Measurements from ENCODE around the gene AHNAK2. TPM values are rescaled to one million over a fixed set of nuclear protein-coding genes. Genes with fewer than 3 reads are reported as not detected.

The AHNAK2 gene
- total RNA-seq, 1 donor from 2014 or later, result 15.7 TPM

GRCh38 chr14:104986487-104987164 lies 8.5 kb upstream of the AHNAK2 start:
- DNase-seq (ENCODE audit: low spot score), result no peak

DNA sequence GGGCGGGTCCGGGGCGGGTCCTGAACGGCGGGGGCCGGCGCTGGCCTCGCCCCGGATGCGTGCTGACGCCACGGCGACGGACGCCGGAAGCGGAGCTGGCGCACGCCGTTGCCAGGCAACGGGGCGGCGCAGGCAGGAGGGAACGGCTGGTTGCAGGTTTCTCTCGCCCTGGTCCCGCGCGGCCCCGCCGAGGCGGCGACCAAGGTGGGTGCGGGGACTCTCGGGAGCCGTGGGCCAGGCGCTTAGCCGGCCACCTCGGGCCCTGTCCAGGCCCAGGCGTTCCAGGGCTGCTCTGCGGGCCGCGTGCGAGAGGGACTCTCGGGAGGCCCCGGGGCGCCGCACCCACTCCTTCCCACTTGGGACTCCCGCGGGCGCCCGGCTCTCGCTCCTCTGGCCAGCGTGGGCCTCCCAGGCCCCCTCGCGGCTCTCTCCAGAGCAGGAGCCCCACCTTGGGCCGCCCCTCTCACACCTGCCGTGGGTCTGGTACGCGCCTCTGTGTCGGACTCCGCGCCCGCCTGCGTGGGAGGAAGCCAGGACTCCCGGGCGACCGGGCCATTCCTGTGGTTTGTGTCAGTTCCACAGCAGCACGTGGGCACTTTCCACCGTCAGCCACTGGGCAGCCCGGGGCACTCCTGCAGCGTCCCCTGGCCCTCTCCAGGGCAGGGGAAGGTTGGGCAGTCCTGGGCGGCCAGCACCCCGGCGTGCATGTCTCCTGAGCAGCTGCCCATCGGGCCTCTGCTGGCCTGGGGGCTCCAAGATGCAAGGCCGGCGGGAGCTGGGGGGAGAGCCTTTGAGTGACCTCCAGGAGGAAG lies 7.7 kb upstream of the AHNAK2 start, which contains the start of gene CLBA1:
Gene CLBA1 (plus strand): TSS at position 114 of the 812 bp plus-strand sequence. CDS start 644 bp downstream, at position 758.
- peak; percentile 97 for DNase-seq (ENCODE audit: low spot score)

DNA sequence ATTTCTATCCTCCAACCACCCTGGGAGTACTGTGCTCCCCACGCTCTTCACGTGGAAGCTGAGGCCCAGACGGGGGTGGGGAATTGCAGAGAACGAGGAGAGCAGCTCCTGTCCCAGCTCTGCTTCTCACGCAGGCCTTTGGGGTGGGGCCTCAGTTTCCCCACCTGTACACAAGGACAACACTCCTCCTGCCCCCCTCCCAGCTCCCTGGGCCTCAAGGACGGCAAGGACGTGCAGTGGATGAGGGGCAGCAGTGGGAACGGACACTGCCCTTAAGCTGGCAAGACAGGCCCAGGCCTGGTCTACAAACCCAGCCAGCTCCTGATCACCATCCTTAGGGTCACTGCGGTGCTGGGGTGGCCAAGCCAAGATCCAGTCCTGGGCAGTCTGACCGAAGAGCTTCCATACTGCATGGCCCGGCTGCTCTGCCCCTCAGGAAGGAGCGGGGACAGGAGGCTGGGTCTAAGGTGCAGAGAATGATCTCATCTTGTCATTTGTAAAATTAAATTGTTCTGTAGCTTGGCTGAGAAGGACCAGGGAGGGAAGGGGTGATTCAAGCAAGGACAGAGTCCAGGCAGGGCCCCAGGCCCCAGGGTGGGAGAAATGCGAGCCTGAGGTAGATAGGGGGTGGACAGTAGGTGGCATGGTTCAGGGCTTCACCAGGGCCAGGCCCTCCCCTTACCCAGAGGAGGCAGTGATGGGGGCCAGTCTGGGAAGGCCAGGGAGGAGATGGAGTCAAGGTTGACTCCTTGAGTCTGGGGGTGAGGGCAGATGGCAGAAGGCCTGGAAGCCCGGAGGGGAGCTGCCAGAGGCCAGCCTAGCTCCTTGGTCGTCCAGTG lies 6.1 kb upstream of the AHNAK2 start:
- no peak for DNase-seq (ENCODE audit: low spot score)

GRCh38 chr14:104983231-104983721 lies 5.1 kb upstream of the AHNAK2 start:
- no peak for DNase-seq (ENCODE audit: low spot score)

GRCh38 chr14:104982548-104983230 lies 4.5 kb upstream of the AHNAK2 start:
- DNase-seq (ENCODE audit: low spot score), result no peak

- DNase-seq (ENCODE audit: low spot score), result no peak
These were observed 3.7 kb upstream of the AHNAK2 start for GRCh38 chr14:104981699-104982541.

DNA sequence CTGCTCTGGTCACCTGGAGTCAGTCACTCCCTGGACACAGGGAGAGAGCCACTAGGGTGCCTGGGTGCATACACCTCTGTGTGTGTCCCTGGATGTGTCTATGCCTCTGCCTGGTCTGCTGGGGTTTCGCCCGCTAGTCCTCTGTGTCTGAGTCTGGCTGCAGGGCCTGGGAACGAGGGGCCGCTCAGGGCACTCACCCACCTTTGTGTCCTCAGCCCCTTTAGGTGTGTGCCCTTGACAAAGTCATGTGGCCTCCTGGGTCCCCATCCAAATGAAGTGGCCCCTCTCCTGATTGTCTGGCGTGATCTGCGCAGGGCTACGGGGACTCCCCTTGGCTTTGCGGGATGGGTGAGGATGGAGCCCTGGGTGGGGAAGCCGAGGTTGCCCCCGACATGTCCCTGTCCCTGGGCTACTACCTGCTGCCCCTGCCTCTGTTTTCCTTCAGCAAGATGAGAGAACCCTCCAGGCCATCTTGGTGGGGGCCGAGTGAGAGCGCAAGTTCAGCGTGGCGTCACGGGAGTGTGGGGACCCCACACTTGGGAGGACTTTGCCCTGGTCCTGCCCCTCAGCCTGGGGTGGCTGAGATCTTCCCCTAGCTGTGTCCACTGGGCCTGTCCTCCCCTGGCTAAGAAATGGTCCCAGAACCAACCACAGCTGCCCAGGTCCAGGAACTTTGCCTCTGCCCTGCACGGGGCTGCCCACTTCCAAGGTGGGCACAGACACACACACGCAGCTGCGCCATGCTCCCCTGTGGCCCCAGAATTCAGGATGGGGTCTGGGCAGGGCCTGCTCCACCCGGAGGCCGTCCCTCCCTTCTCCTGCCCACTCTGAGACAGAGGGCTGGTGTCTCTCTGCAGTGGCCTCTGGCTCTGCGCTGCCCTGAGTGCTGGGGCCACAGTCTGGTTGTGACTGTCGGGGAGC lies 2.7 kb upstream of the AHNAK2 start:
- DNase-seq (ENCODE audit: low spot score), result no peak

DNA sequence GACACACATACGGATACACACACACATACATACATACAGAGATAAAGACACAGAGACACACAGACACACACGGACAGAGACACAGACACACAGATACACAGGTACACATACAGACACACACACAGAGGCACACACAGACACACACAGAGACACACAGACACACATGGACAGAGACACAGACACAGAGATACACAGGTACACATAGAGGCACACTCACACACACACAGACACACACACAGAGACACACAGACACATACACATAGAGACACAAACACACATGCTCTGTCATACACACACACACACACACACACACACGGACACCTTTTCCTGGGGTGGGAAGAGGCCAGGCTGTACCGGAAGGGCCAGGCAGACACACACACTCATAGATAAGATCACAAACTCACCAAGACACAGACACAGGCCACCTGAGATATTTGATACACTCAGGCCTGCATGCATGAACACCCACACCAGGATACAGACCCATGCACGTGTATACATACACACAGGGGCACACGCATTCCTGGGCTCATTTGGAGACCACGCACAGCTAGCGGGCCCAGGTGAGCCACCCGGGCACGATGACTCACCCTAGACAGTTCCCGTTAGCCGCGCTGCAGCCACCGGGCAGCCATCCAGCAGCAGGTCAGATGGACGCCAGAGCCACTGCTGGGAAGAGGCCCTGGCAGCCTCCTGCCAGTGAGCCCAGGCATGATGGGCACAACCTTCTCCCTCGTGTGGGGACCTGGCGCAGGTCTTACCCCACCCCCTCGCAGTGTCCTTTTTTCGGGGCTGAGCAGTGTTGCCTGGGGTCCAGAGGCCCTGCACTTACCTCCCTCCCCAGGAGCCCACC lies 1.8 kb upstream of the AHNAK2 start:
- no peak for DNase-seq (ENCODE audit: low spot score)

GRCh38 chr14:104978746-104979691 lies 845 bp upstream of the AHNAK2 start:
- DNase-seq (ENCODE audit: low spot score), result no peak

- DNase-seq (ENCODE audit: low spot score), result no peak
These were observed 1.0 kb downstream of the AHNAK2 start for GRCh38 chr14:104977008-104977680.

DNA sequence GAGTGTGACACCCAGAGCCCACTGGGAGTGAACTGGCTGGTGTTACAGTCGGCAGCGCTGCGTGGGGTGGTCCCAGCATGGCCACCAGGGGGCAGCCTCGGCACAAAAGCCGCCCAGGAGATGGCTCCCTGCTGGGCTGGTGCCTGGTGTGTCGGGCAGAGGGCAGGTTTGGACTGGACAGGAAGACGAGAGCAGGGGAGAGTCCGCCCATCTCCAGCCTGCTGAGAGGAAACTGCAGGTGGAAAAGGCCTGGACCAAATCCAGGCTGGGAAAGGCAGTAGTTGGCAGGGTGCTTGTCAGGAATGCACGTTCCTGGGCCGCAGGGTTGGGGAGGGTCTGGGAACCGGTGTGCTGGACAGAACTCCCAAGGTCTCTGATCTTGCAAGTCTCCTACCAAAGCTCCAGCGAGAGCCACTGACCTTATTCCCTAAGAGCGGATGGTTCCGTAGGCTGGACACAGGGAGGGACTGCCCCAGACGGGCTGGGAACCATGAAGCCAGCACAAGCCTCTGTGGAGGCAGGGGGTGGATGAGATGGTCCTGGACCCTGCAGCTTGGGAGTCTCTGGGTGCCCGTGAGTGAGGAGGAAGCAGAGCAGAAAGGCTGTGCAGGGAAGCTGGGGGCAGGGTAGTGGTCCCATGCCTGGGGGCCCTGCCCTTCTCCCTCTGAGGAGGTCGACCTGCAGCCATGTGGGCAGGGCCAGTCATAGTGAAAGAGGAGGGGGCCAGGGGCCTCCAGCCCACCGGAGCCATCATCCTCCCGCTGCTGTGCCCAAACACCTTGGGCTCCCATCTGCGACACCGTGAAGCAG lies 1.8 kb downstream of the AHNAK2 start:
- peak; percentile 96 for DNase-seq (ENCODE audit: low spot score)

- DNase-seq (ENCODE audit: low spot score), result no peak
These were observed 2.5 kb downstream of the AHNAK2 start for GRCh38 chr14:104975481-104976197.

DNA sequence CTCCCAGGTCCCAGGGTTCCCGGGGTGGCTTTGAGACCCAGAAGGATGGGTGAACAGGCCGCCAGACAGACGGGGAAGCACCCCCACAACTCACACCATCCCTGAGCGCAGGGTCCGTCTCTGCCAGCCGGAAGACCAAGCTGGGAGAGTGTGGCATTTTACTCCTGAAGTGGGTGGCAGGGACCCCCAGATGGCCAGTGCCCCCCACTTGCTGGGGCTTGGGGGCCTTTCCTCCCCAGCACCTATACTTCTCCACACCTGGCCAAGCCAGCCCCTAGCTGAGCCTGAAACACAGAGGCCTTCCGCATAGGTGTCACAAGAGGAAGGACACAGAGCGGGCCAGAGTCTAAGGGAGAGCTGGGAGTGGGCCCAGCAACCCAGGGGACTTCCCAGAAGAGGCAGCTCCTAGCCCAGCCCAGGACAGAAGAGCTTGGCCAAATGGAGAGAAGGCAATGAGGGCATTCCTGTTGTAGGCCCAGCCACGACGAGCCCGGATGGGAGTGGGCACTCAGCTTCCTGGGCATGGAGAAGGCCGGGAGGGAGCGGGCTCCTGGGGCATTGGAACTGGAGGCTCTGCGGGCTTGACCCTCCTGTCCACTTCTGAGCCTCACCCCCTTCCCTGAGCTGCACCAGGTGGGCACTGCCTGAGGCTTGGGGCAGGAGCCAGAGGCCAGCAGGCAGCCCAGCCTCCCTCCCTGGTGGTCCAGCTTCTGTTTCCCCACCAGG lies 3.3 kb downstream of the AHNAK2 start:
- no peak for DNase-seq (ENCODE audit: low spot score)

- DNase-seq (ENCODE audit: low spot score), result no peak
These were observed 4.0 kb downstream of the AHNAK2 start for GRCh38 chr14:104974146-104974541.
